ENCODE results near the gene ROBO1.
"Not testable (repeated sequence)": the region's sequence is repeated elsewhere in the genome, so short reads cannot be mapped to it uniquely, and the experiment has no call there.

ROBO1 gene

DNA sequence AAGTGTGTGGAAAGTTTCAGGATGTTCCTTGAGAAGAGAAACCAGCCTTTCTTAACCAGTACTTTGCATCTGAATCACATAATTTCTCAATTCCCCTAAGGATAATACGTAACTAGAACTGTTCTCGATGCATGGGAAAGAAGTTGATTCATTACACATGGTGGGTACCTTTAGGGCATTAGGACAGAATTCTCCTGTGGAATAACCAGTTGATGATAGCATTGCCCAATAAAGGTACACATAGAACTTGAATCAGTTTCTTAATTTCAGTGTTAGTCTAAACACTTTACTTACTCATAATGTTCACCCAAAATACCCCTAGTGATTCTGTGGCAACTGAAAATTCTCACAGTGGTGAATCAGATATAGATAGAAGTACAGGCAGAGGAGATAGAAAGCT, 1030.9 kb downstream of the ROBO1 start:
- ATAC-seq (no peak), DNase-seq (no peak)

DNA sequence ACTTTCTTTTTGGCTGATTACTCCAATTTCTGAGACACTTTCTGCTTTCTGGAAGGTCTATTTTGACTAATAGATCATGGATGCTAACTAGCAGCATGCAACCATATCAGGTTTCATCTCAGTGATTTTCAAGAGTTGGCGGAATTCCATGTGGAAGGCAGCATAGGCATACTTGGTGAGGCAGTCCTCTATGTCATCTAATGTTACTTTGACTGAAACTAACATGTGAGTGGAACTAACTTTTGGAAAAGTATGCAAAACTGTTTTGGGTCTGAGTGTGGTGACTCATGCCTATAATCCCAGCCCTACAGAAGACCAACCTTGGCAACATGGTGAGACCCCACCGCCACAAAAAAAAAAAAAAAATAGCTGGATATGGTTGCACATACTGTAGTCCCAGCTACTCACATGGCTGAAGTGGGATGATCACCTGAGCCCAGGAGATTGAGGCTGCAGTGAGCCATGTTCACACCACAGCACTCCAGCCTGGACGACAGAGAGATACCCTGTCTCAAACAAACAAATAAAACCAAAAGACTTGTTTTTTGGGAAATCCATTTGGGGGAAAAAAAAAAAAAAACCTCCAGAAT, 1033.7 kb downstream of the ROBO1 start:
- no peak for DNase-seq
- ATAC-seq, result no peak

DNA sequence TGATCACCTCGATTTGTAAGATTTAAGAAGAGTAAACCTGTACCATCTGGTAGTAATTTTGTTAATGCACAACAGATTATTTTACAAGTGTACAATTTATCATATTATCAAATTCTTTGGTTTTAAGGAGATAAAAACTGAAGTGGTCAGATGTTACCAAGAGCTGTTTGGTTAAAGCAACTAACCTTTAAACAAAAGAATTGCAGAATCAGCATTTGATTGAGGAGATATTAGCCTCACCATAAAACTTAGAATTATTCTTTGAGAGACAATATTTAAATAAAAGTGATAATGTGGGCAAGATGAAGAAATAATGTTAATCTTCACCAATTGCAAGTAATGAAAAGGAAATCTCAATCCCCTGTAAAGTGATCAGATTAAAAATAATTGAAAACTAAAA, 1034.9 kb downstream of the ROBO1 start:
- ATAC-seq (no peak), DNase-seq (no peak)

DNA sequence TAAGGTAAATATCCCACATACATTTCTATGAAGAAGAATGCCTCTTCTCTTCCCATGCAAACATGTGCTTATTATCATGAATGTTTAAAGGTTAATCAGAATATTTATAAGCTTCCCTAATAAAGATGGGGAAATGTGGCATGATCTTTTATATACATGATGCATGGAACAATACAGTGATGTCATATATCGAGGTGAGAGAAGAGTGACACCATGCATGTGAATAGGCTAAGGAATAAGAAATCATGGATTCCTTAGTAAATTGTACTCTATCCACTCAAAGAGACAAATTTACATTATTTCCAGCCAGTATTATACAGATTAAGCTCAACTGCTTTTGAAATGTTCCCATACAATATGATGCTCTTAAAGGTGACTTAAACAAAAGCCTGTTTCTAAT, 1035.3 kb downstream of the ROBO1 start:
- no peak for DNase-seq
- ATAC-seq, result no peak

DNA sequence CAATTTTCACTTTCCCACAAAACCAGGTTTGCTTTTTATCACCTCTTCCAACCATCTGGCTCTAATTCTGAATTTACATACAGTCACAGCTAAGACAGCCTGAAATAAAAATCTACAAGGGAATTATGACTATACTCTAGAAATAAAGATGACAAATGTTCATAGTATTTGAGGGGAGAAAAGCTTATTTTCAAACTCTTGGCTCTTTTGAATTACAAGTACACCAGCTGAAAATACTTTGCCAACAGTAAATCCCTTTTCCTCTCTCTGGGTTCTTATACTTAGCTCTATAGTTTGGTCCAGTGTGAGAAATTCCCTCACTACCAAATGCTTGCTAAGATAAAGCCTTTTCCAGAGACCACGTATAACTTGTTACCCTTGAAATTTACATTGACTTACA, 1037.9 kb downstream of the ROBO1 start:
- no peak for DNase-seq
- no peak for ATAC-seq

DNA sequence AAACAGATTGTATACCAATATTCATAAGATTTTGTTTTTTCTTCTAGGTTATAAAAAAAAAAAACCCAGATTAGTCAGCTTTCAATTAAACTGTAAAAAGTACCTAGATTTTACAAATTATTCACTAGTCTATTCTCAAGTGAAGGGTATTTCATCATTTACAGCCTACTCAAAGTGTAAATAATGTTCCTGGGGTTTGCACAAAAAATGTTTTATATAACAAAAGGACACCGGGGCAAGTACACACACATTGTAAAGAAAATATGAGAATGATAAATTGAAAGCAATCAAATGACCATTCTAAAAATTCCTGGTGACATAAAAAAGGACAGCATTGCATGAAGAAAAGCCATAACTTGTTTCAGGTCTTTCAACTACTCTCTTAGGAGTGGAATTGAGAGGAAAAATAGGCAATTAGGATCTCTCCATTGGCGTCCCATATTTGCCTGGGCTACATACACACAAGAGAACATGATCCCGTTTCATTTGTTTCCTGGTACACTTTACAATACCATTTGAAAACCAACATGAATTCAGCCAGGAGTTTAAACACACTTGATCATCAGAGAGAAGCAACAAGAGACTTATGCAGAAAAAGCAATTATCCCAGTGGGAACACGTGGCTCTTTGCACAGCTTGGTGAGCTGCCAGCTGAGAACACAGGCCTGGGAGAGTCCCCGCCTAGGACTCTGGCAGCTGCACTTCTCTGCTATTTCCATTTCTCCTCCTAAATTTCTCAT, 1039.2 kb downstream of the ROBO1 start:
- DNase-seq (no peak), ATAC-seq (no peak)

DNA sequence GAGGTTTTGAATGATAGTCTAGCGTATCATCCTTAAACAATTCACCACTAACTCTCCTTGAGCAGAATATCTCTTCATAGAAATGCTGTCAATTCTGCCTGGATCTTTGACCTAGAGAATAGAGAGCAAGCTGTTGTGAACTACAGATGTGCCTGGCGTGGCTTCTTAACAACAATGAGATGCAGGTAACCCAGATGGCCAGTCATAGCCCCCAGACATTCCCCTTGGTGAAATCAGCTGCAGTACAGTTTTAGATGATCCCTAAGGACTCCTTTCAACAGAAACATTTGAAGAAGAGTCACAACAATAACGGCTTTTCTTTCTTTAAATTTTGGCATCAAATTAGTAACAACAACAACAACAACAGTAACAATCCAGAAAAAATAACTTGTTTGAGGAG, 1041.3 kb downstream of the ROBO1 start:
- DNase-seq (no peak), ATAC-seq (no peak)

DNA sequence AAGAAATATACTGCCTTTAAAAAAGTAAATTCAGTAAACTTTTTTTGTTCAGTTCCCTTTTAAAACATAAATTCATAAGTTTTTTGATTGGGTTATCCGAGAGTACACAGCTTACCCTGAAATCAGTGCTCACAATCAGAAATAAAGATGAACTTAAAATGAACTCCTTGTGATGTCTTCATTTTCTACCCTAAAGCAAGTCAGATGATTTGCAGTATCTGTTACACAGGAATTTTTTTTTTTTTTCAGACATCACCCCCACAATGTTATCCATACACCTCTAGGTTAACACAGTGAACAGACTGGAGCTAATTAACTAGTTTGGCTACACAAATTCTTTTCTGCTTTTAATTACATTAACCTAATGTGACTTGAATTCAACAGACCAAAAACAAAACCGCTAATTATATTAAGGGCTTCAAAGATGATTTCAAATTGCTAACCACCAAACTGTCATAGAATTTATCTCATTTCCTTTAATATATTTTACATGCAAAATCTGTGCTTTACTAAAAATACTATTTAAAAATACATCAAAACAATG, 1042.0 kb downstream of the ROBO1 start:
- no peak for DNase-seq
- ATAC-seq, result no peak

DNA sequence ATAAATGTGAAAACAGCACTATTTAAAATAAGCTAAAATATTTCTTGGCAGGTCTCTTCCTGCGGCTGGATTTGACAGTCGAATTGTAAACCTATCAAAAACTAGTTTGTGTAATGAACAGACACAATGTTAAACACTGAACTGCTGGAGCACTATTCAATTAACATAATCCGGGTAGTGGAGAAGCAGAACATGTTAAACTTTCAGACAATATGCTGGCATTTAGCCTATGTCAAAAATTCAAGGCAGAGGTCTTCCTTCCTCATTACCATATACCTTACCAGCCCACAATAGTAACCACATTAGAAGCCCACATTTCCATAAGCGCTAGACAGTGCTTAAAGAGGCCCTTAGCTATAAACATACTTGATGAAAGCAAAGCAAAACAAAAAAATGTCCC, 1042.9 kb downstream of the ROBO1 start:
- ATAC-seq (no peak), DNase-seq (no peak)

DNA sequence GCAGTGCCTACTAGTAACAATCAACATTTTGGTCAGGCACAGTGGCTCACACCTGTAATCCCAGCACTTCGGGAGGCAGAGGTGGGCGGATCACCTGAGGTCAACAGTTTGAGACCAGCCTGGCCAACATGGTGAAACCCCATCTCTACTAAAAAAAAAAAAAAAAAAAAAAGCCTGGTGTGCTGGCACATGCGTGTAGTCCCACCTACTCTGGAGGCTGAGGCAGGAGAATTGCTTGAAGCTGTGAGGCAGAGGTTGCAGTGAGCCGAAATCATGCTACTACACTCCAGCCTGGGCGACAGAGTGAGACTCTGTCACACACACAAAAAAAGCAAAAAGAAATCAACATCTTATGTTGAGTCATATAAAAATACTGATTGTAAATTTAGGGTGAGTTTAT, 1043.4 kb downstream of the ROBO1 start:
- not testable (repeated sequence) for DNase-seq, ATAC-seq

DNA sequence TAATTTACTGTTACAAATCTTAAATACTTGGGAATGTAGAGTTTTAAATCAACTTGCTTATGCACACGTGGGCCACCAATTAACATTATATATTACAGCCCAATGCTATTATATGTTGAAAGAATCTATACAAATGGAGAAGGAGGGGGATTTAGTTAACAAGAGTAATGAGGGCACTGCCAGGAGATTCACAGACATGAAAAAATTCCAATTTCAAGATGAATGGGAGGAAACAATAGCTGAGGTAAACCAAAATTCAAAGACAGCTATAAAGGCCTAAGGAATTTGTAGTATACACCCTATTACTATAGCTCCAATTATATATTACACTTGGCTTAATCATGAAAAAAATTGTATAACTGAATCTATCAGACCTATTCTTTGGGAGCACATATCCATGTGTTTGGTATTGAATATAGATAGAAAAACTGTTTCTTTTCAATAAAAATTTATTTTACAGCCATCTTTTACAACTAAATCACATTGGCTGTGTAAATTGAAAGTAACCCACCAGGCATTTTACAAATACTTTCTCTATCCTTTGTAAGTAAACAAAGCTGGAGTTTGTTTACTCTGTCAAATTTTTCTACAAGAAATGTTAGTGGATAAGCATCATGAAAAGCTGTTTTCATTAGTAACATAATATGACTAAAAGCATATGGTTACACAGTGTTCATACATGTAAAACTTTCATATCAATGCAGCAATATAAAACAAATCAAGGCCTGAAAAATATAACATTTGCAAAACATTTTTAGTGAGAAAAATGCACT, 1045.8 kb downstream of the ROBO1 start:
- ATAC-seq (no peak), DNase-seq (no peak)

DNA sequence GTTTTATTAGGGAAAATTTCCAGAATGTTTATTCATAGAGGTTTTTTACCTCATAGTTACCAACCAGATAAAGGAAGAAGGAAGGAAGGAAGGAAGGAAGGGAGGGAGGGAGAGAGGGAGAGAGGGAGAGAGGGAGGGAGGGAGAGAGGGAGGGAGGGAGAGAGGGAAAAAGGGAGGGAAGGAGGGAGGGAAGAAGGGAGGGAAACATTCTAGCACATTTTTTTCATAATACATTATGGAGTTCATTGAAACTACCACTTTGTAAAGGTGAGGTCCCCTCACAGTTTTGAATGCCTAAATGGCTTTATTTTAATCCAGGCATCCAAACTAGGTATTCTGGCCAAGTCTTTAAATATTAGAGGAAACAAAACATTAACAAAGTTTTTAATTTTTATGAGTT, 1049.1 kb downstream of the ROBO1 start:
- DNase-seq (no peak), ATAC-seq (no peak)

DNA sequence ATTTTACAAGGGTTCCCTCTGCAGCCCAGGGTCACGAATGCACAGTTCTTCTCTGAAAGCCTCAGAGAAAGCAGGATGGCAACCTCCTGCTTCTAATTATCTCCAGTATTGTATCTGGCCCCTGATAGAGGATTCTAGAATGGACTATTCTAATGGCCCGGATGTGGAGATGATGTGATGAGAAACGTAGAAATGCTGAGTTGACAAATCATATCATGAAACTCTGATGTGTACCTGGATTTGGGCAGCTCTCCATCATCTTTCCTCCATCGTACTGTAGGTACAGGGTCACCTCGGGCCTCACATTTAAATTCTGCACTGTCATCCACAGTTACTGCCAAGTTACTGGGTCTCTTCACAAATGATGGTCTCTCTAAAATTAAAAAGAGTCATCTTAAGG, 1050.8 kb downstream of the ROBO1 start:
- ATAC-seq, result no peak
- DNase-seq, result no peak

DNA sequence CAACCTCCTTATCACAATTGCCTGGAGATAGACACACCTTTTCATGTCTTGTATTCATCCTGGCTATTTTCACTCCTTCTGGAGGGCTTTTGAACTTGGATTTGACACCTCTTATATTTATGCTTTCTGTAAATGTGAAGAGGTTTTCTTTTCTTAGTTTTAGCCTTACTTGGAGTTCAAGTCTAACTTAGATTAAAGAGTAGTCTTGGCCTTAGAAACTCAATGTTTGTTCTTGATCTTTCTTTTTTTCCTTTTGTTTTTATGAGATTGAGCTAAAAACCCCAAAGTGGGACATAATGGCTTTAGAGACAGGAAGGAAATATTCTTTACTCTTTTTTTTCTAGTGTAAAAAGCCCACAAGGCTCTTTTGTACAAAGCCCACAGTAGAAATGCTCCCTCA, 1054.9 kb downstream of the ROBO1 start:
- ATAC-seq (no peak), DNase-seq (no peak)

DNA sequence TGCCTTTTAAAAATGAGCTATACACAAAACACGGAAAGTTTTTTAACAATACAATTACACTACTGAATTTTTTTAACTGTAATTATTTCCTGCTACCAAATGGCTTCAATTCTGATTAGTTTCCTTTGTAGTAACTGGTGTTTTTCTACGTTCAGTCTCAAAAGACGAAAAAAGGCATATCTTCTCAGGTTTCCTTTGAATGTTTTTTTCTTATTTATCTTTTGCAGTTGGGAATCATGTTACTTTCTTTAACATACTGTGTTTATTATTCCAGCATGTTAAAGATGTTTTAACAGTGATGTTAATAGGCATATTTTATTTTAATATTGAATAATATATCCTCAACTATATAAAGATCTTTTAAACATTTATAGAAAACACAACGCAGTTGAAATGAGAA, 1055.5 kb downstream of the ROBO1 start:
- no peak for ATAC-seq
- DNase-seq, result no peak

DNA sequence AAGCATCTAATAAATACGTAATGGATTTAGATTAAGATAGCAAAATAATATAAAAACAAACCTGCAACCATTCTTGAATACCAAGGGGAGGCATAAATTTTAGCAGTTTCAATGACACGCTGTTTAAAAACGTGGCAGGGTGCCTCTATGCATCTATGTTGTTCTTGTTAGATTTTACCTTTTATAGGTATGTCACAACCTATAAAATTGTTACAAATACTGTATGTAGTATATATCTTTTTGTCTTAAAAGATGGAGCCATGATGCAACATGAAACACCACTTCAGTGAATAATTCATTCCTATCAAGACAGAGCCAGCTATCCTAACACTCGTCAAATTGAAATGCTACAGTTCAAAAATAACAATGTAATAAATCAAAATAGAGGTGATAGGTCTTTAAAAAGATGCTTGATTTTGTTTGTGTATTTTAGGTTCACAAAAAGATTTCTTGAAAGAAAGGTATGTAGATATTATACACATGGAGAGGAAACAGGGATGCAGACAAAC, 1059.2 kb downstream of the ROBO1 start:
- DNase-seq, result no peak

DNA sequence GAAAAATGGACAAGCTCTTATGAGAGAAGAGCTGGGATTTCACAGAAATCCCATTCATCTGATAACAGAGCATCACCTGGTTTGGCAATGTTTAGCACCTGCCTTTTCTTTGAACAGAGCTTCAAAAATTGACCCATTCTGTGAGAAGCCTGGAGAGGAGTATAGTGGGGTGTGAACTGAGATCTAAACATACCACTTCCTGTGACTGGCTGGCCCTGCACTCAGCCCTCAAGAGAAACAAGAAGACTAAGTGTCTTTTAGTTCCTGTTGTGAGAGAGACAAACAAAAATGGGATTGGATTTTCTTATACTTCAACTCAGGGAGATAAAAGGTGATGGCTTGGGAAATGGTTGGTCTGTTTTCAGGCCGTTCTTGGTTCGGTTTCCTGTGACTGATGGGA, 1060.2 kb downstream of the ROBO1 start:
- ATAC-seq (no peak), DNase-seq (no peak)

More for the DNA sequence above, 1059.2 kb downstream of the ROBO1 start:
- no peak for ATAC-seq

DNA sequence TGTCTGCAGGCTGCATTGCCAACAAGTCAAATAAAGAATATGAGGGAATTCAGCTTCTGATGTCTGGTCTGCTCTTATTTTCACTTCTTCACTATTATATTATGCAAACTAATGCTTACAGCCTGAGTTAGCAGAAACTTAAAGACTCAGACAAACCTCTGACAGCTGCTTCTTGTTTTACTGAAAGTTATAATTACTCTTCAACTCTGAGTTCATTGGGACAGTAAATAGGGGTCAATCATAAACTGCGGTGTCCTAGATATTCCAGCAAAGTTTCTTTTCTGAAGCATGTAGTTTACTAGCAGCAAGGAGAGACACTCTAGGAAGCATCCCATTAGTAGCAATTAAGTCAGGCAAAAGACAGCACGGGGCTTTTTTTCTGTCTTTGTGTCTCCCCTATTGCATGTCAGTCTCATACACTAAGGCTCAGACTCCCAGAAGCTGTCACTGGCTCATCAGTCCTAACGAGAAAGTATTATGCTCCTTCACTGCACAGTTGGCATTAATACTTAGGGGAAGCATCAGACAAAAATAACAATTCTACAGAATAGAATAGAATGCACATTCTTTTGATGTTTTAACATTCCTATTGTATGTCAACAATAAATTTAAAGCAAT, 1060.8 kb downstream of the ROBO1 start:
- DNase-seq (no peak), ATAC-seq (no peak)

DNA sequence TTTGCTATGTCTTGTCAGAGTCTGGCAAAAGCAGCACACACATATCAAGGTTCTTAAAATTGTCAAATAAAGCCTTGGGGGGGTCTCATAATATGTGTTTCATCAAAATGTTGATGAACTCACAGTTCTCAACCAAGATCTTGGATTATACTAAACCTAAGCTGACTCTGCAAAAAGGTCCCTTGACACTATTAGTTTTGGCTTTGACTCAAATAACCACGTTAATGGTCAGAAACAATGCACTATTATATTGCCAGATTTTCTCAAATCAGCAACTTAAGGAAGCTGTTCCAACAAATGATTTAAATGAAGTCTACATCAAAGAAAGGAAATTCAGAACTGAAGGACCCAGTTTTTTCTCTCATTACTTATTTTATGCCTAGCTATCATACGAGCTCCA, 1063.9 kb downstream of the ROBO1 start:
- DNase-seq (no peak), ATAC-seq (no peak)

DNA sequence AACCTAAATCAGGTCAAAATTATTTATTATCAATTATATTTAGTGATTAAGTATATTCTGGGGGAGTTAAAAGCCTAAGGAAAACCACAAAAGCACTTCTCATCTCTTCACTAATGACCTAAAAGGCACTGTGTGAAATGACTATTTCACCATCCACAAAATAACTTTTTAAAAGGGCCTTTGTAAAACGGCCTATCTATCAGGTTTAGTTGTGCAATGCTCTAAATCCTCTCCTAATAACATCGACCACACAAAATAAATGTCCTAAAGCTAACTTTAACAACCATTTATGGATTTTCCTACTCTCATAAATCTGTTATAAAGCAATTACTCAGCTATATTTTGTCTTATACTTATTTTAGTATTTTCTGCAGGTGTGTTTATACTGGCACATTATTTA, 1066.3 kb downstream of the ROBO1 start:
- DNase-seq (no peak), ATAC-seq (no peak)

DNA sequence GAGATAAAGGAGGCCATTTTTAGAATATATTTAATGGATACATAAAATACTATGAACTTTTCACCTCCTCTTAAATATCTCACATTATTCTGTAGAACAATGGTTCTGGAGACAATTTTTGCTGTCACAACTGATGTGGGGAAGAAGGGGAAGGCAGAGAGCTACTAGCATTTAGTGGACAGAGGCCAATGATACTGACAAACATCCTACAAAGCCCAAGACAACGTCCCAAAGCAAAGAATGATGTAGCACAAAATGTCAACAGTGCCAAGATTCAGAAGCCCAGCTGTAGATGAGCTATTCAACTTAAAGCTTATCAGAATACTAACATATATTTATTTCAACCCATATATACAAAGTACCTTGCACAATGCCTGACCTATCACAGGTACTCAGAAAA, 1069.4 kb downstream of the ROBO1 start:
- no peak for DNase-seq
- no peak for ATAC-seq

DNA sequence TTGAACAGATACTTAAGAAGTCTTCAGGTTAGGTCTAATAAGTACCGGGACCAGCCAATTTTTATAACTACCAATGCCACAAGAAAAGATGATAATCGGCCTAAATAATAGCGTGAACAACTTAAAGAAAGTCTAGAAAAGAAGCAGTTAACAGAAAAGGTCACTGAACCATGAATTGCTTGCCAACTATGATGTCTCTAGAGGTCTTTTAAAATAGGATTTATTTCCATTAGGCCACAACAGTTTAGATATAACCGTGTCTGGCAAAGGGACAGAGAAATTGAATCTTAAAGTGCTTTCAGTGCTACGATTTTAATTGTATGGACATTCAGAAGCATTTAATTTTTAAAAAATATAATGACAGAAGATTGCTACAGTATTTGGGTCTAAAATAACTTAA, 1070.4 kb downstream of the ROBO1 start:
- ATAC-seq, result no peak
- DNase-seq, result no peak

DNA sequence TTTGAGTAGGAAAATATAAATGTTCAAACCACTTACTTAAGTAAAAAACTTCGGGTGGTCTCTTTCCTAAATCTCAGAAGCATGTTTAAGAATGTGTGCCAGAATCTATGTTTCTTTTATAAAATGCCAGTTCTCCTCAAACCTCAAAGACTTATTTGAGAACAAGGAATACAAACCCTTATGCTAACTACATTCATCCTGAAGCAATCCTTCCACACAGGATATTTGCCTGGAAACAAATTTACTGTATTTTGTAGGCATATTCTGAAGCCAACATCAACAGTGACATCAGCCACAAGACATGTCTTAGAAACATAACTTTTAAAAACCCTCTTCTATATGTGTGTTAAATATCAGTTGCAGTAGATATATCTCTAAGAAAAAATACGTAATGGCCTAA, 1077.0 kb downstream of the ROBO1 start:
- no peak for ATAC-seq
- no peak for DNase-seq

All from stimulated activated naive CD8-positive, alpha-beta T cell treated with anti-CD3 and anti-CD28 coated beads, Interleukin-15, Interleukin-2, amounts not matched to agents 100 U/mL and 50 U/mL, for 24 hours (primary cell).